GM23338 (cell line): ENCODE measurements around the gene TRIP4. TPM values are rescaled to one million over a fixed set of nuclear protein-coding genes. Genes with fewer than 3 reads are reported as not detected.

ENCODE experiments used
- ATAC-seq: fragments of 200-7000 bp; cut with Tn5 transposase; 3 replicates; pipeline ENCODE4 v1.9.1; 2020
- DNase-seq: peaks from one replicate; pipeline ENCODE4 v3.0.0-alpha.2; 2015; ENCODE audit warnings: low spot score
- H2AFZ ChIP-seq: fragments of 200-600 bp; sonication (generic); 2 replicates; pipeline ENCODE4 v1.8.0; 2016; ENCODE audit warnings: antibody characterized with exemption, mild to moderate bottlenecking, moderate library complexity
- H3F3A ChIP-seq: fragments of 200-600 bp; sonication (generic); replicated peaks from 2 replicates; pipeline ENCODE4 v1.8.0; 2017; ENCODE audit warnings: antibody characterized with exemption, mixed run types, low read depth
- H3K27ac ChIP-seq: fragments of 200-600 bp; sonication (generic); 2 replicates; pipeline ENCODE4 v1.6.1; 2016; ENCODE audit warnings: low read depth
- H3K27me3 ChIP-seq: fragments of 200-600 bp; sonication (generic); 2 replicates; pipeline ENCODE4 v1.8.0; 2016; ENCODE audit warnings: mild to moderate bottlenecking, mixed run types, moderate library complexity; ENCODE audit not compliant: insufficient read depth
- H3K36me3 ChIP-seq: fragments of 200-600 bp; sonication (generic); 2 replicates; pipeline ENCODE4 v1.8.0; 2016; ENCODE audit warnings: mild to moderate bottlenecking; ENCODE audit not compliant: insufficient read depth
- H3K4me1 ChIP-seq: fragments of 200-600 bp; sonication (generic); 2 replicates; pipeline ENCODE4 v1.8.0; 2016; ENCODE audit warnings: mild to moderate bottlenecking, moderate library complexity; ENCODE audit not compliant: insufficient read depth
- H3K4me2 ChIP-seq: fragments of 200-600 bp; sonication (generic); 2 replicates; pipeline ENCODE4 v1.7.1; 2017; ENCODE audit warnings: mixed run types
- H3K4me3 ChIP-seq: fragments of 200-600 bp; sonication (generic); 2 replicates; pipeline ENCODE4 v1.6.1; 2016; ENCODE audit warnings: mixed run types
- H3K79me2 ChIP-seq: fragments of 200-600 bp; sonication (generic); replicated peaks from 2 replicates; pipeline ENCODE4 v1.8.0; 2017; ENCODE audit warnings: mild to moderate bottlenecking; ENCODE audit not compliant: insufficient read depth
- H3K9me2 ChIP-seq: fragments of 200-600 bp; sonication (generic); 2 replicates; pipeline ENCODE4 v1.8.0; 2017; ENCODE audit not compliant: insufficient read depth
- H4K20me1 ChIP-seq: fragments of 200-600 bp; sonication (generic); replicated peaks from 2 replicates; pipeline ENCODE4 v1.8.0; 2017; ENCODE audit warnings: mild to moderate bottlenecking; ENCODE audit not compliant: insufficient read depth
- H3K27ac Mint-ChIP-seq: 2 replicates; pipeline ENCODE4 v1.8.0; 2020; ENCODE audit warnings: inconsistent platforms, mild to moderate bottlenecking, moderate library complexity, mixed read lengths
- H3K27me3 Mint-ChIP-seq: 3 replicates; pipeline ENCODE4 v1.8.0; 2022; ENCODE audit warnings: low read depth, mild to moderate bottlenecking, moderate library complexity, mixed read lengths, inconsistent platforms; ENCODE audit not compliant: insufficient read depth, poor library complexity
- H3K36me3 Mint-ChIP-seq: 3 replicates; pipeline ENCODE4 v1.8.0; 2021; ENCODE audit warnings: low read depth, mild to moderate bottlenecking, inconsistent platforms, moderate library complexity, mixed read lengths
- H3K4me1 Mint-ChIP-seq: 3 replicates; pipeline ENCODE4 v1.8.0; 2020; ENCODE audit warnings: mild to moderate bottlenecking, inconsistent platforms, mixed read lengths
- H3K4me3 Mint-ChIP-seq: 3 replicates; pipeline ENCODE4 v1.8.0; 2021; ENCODE audit warnings: moderate library complexity, mild to moderate bottlenecking, inconsistent platforms, mixed read lengths
- H3K9me3 Mint-ChIP-seq: 3 replicates; pipeline ENCODE4 v1.8.0; 2020; ENCODE audit warnings: moderate library complexity, mild to moderate bottlenecking, inconsistent platforms, mixed read lengths
- CTCF ChIP-seq, 2 experiments: fragments of 200-600 bp in 1 of 2; sonication (generic) in 1 of 2; conservative IDR thresholded peaks; 2 replicates each; pipeline versions ENCODE4 v1.5.1 to v1.6.1; 2016 to 2017; ENCODE audit warnings: antibody characterized with exemption in 2 of 2, low read depth in 2 of 2, mild to moderate bottlenecking in 2 of 2, moderate library complexity in 1 of 2
- EZH2 ChIP-seq: fragments of 200-600 bp; sonication (generic); IDR thresholded peaks from one replicate; pipeline ENCODE4 v1.8.0; 2017; ENCODE audit warnings: antibody characterized with exemption, mild to moderate bottlenecking, low read depth; ENCODE audit not compliant: unreplicated experiment
- JUNB ChIP-seq: IDR thresholded peaks from one replicate; pipeline ENCODE4 v1.6.1; 2016; ENCODE audit warnings: antibody characterized with exemption; ENCODE audit not compliant: unreplicated experiment
- STAT1 ChIP-seq: IDR thresholded peaks from one replicate; pipeline ENCODE4 v1.6.1; 2016; ENCODE audit warnings: antibody characterized with exemption; ENCODE audit not compliant: unreplicated experiment
- ZNF331 ChIP-seq: fragments of 250-450 bp; sonication (Bioruptor Pico); IDR thresholded peaks from 2 replicates; pipeline ENCODE4 v1.5.0; 2020; ENCODE audit warnings: low read depth, mild to moderate bottlenecking, moderate library complexity
- ZNF462 ChIP-seq: fragments of 250-450 bp; sonication (Bioruptor Pico); IDR thresholded peaks from 2 replicates; pipeline ENCODE4 v1.5.0; 2020; ENCODE audit warnings: mild to moderate bottlenecking, moderate library complexity
- polyA plus RNA-seq: library from polyadenylated mRNA; unstranded; fragments of >200 nt; fragmentation: Nextera tagmentation; extraction: Ambion mirVana; gene quantifications from 2 replicates; pipeline ENCODE4 v1.2.1, GENCODE V29; 2016
- total RNA-seq: library from RNA; depleted of rRNA; stranded (reverse); fragments of >200 nt; shearing (Covaris generic); gene quantifications from 2 replicates; pipeline ENCODE4 v1.2.3, GENCODE V29; 2014
- TF ChIP-seq, protein P1 (sequence below): IDR thresholded peaks from one replicate; pipeline ENCODE4 v1.6.1; 2018; ENCODE audit warnings: antibody characterized with exemption; ENCODE audit not compliant: unreplicated experiment

TRIP4 gene
- total and polyA plus RNA-seq, 2 experiments from 2014 or later = 10.3 to 16.0 TPM

GRCh38 chr15:64483749-64484148, 96.1 kb downstream of the TRIP4 start:
- H3K79me2 ChIP-seq = peaks cover 90% of the 10 kb centered on the region
- ATAC-seq = no peak

More at GRCh38 chr15:64483749-64484148, 96.1 kb downstream of the TRIP4 start:
- Histone ChIP-seq H2AFZ (no peak overlapping the region), H3K27me3 (no peaks in the 10 kb centered on the region), H3K4me2 (no peak overlapping the region), H3K27ac (no peak overlapping the region), H3K4me1 (no peaks in the 10 kb centered on the region), H3K4me3 (no peak overlapping the region), H3K36me3 (no peaks in the 10 kb centered on the region), H4K20me1 (peaks cover 10% of the 10 kb centered on the region; the same call in 1 of the 2 replicates), H3K9me2 (no peaks in the 10 kb centered on the region), H3F3A (no peaks in the 10 kb centered on the region)
- no peaks in the 10 kb centered on the region for H3K9me3 Mint-ChIP-seq
- no peak for TF ChIP-seq EZH2
- TF ChIP-seq ZNF331 = no peak
- TF ChIP-seq, protein P1, sequence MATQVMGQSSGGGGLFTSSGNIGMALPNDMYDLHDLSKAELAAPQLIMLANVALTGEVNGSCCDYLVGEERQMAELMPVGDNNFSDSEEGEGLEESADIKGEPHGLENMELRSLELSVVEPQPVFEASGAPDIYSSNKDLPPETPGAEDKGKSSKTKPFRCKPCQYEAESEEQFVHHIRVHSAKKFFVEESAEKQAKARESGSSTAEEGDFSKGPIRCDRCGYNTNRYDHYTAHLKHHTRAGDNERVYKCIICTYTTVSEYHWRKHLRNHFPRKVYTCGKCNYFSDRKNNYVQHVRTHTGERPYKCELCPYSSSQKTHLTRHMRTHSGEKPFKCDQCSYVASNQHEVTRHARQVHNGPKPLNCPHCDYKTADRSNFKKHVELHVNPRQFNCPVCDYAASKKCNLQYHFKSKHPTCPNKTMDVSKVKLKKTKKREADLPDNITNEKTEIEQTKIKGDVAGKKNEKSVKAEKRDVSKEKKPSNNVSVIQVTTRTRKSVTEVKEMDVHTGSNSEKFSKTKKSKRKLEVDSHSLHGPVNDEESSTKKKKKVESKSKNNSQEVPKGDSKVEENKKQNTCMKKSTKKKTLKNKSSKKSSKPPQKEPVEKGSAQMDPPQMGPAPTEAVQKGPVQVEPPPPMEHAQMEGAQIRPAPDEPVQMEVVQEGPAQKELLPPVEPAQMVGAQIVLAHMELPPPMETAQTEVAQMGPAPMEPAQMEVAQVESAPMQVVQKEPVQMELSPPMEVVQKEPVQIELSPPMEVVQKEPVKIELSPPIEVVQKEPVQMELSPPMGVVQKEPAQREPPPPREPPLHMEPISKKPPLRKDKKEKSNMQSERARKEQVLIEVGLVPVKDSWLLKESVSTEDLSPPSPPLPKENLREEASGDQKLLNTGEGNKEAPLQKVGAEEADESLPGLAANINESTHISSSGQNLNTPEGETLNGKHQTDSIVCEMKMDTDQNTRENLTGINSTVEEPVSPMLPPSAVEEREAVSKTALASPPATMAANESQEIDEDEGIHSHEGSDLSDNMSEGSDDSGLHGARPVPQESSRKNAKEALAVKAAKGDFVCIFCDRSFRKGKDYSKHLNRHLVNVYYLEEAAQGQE = no peak
- TF ChIP-seq JUNB = no peak
- TF ChIP-seq ZNF462 (CRISPR knock-in tag) = no peak
- no peak for TF ChIP-seq CTCF (conservative IDR thresholded peaks at IDR 0.05; ENCODE audit: low read depth in 2 of 2)
- TF ChIP-seq STAT1 = no peak
- H3K4me1 Mint-ChIP-seq = no peaks in the 10 kb centered on the region
- no peaks in the 10 kb centered on the region for H3K27me3 Mint-ChIP-seq
- H3K4me3 Mint-ChIP-seq = no peak overlapping the region
- no peak for DNase-seq
- peaks cover 5% of the 10 kb centered on the region; the same call in 1 of the 3 replicates for H3K36me3 Mint-ChIP-seq
- H3K27ac Mint-ChIP-seq = no peak overlapping the region
